Measurements from ENCODE around the gene RAPGEF3. TPM values are rescaled to one million over a fixed set of nuclear protein-coding genes. Genes with fewer than 3 reads are reported as not detected.
A peak's percentile ranks its signal among the peaks of the same experiment; 100 is the strongest.

Gene RAPGEF3
- total RNA-seq, 1 donor from 2014 or later: 1.2 TPM

DNA sequence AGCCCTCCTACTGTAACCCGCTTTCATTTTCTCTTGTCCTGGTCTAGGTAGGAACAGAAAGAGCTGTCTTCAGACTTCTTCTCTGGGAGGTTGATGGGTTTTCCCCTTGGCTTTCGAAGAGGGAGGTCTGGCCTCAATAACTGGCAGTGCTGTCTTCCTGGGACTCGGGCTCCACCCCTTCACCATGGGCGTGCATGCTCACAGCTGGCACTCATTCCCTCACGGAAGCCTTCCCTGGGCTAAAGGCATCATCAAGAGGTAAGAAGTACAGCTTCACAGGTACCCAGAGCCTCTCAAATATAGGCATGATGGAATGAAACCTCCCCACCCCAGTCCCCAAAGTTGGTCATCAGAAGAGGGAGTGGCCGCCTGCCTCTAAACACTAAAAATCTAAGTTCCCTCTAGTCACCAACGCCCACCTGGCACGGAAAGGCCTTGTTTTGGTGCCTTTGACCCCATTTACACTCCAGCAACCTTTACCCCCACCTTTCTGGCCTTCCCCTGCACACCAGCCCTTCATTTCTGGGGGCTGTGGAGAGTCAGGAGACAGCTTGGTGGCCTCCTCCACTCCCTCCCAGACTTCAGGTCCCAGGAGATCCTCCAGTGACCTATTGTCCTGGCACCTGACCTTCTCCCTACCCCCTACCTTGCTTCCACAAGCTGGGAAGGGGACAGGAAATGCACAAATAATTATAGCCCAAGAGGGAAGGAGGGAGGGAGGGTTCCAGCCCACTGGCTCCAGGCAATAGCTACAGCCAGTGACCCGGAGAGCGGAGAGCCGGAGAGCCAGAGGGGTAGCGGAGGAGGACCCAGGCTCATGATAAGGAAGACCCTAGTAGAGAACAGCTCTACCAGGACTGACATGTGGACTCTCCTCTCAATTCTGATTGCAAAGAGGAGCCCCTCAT is 2.8 kb downstream of the RAPGEF3 start:
- TF ChIP-seq, protein P1, sequence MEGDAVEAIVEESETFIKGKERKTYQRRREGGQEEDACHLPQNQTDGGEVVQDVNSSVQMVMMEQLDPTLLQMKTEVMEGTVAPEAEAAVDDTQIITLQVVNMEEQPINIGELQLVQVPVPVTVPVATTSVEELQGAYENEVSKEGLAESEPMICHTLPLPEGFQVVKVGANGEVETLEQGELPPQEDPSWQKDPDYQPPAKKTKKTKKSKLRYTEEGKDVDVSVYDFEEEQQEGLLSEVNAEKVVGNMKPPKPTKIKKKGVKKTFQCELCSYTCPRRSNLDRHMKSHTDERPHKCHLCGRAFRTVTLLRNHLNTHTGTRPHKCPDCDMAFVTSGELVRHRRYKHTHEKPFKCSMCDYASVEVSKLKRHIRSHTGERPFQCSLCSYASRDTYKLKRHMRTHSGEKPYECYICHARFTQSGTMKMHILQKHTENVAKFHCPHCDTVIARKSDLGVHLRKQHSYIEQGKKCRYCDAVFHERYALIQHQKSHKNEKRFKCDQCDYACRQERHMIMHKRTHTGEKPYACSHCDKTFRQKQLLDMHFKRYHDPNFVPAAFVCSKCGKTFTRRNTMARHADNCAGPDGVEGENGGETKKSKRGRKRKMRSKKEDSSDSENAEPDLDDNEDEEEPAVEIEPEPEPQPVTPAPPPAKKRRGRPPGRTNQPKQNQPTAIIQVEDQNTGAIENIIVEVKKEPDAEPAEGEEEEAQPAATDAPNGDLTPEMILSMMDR (IDR thresholded peaks at IDR 0.05): no peak
- DNase-seq (ENCODE audit: extremely low spot score, unreplicated experiment): no peak
- Mint-ChIP-seq H3K27ac (ENCODE audit: unreplicated experiment) (no peak overlapping the region), H3K36me3 (ENCODE audit: unreplicated experiment) (no peaks in the 10 kb centered on the region), H3K27me3 (ENCODE audit: unreplicated experiment) (no peaks in the 10 kb centered on the region), H3K4me1 (ENCODE audit: unreplicated experiment) (peaks cover 31% of the 10 kb centered on the region), H3K4me3 (ENCODE audit: unreplicated experiment) (no peak overlapping the region), H3K9me3 (ENCODE audit: unreplicated experiment) (no peaks in the 10 kb centered on the region)

DNA sequence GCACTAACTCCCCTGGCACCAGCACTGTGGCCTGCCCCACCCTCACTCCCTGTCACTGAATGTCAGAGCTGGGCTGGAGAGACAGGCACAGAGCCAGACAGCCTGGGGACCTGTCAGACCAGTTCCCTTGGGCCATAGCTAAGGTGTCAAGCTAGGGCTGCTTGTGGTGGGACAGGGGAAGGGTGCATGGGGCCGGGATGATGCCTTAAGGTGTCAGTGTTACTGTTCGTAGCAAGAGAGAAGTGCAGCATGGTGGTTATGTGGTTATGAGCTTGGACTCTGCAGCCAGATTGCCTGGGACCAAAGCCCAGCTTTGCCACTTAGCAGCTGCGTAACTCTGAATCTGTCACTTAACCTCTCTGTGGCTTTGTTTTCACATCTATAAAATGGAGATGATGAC is 3.8 kb downstream of the RAPGEF3 start:
- no peak overlapping the region for H3K27ac Mint-ChIP-seq (ENCODE audit: unreplicated experiment)
- DNase-seq (ENCODE audit: extremely low spot score, unreplicated experiment): no peak
- no peaks in the 10 kb centered on the region for H3K27me3 Mint-ChIP-seq (ENCODE audit: unreplicated experiment)
- TF ChIP-seq, protein P1 (IDR thresholded peaks at IDR 0.05): no peak
- peaks cover 31% of the 10 kb centered on the region for H3K4me1 Mint-ChIP-seq (ENCODE audit: unreplicated experiment)
- no peak overlapping the region for H3K4me3 Mint-ChIP-seq (ENCODE audit: unreplicated experiment)
- no peaks in the 10 kb centered on the region for H3K36me3 Mint-ChIP-seq (ENCODE audit: unreplicated experiment)
- H3K9me3 Mint-ChIP-seq (ENCODE audit: unreplicated experiment): no peaks in the 10 kb centered on the region

DNA sequence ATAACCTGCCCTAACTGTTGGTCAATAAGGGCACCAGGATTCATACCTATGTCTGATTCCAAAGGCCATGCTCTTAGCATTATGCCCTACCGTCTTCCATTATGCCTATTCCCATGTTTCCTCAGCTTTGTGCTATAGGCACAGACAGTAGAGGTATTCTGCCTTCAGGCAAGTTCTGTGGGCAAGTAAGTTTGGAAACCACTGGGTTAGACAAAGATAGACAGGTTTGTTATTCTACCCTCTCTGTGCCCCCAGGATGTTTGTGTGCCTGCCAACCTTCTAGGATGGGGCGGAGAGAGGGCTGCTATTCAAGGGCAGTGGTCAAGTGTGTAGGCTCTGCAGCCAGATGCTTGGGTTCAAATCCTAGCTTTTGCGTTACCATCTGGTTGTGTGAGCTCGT is 4.6 kb downstream of the RAPGEF3 start:
- TF ChIP-seq, protein P1 (IDR thresholded peaks at IDR 0.05): no peak
- Mint-ChIP-seq H3K9me3 (ENCODE audit: unreplicated experiment) (no peaks in the 10 kb centered on the region), H3K27ac (ENCODE audit: unreplicated experiment) (peak overlapping the region; percentile 23), H3K27me3 (ENCODE audit: unreplicated experiment) (no peaks in the 10 kb centered on the region), H3K4me3 (ENCODE audit: unreplicated experiment) (no peak overlapping the region), H3K36me3 (ENCODE audit: unreplicated experiment) (no peaks in the 10 kb centered on the region), H3K4me1 (ENCODE audit: unreplicated experiment) (peaks cover 31% of the 10 kb centered on the region)
- no peak for DNase-seq (ENCODE audit: extremely low spot score, unreplicated experiment)

DNA sequence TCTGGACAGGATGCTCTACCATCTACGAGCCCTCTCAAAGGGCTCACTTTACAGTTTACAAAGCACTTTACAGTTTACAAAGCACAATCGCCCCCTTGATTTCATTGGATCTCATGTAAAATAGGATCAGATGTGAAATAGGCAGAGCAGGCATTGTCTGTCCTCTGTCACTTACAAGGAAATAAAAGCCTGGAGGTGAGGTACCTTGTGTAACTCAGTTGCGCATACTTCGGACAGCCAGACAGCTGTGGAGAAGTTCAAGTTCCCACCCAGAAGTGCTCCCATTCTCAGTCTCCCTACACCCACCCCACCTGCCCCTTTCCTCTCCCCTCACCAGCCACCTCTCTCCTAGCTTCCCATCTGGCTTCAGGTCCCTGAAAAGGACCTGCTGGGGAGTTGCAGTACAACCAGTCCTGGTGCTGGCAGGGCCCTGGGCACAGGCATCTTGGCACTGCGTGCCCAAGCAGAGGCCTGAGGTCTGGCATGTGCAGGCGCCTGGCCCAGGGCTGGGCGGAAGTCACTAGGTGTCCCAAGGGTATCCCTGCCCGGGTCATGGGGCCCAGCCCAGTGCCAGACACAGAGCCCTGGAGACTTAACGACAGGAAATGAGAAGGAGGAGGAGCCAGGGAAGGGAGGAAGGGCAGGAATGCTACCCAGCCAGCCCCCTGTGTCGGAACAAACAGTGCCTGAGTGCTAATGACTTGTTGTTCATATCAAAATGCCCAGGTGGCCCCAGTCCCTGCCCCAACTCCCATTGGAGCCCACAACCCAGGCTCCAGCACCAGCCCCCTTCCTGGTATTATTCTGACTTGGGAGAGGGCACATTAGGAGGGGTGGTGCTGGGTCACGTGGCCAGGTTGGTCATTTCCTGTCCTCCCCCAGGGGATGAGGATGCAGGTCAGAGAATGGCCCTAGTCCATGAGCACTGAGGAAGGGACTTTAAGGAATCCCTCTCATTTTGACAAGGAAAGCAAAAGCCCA is 5.4 kb downstream of the RAPGEF3 start:
- Mint-ChIP-seq H3K27me3 (ENCODE audit: unreplicated experiment) (no peaks in the 10 kb centered on the region), H3K4me1 (ENCODE audit: unreplicated experiment) (peaks cover 28% of the 10 kb centered on the region), H3K36me3 (ENCODE audit: unreplicated experiment) (no peaks in the 10 kb centered on the region), H3K9me3 (ENCODE audit: unreplicated experiment) (no peaks in the 10 kb centered on the region), H3K4me3 (ENCODE audit: unreplicated experiment) (no peak overlapping the region), H3K27ac (ENCODE audit: unreplicated experiment) (peak overlapping the region; percentile 75)
- TF ChIP-seq, protein P1 (IDR thresholded peaks at IDR 0.05): no peak
- no peak for DNase-seq (ENCODE audit: extremely low spot score, unreplicated experiment)

Measured in osteocyte (in vitro differentiated cells).